GM12864 (cell line): ENCODE data around the gene HDAC7.

Experiments used
- DNase-seq: peaks from one replicate; pipeline ENCODE4 v3.0.0-alpha.2; 2011; ENCODE audit warnings: low read depth
- H3K4me3 ChIP-seq: 2 replicates; pipeline ENCODE4 v1.5.1; 2011; ENCODE audit warnings: mild to moderate bottlenecking, low read depth, low read length, control low read depth
- TF ChIP-seq, protein P1 (sequence below): IDR thresholded peaks from 2 replicates; pipeline ENCODE4 v1.5.1; 2011; ENCODE audit warnings: low read depth, mild to moderate bottlenecking, moderate library complexity, low read length, control low read depth, inconsistent platforms; ENCODE audit errors: missing control alignments

Gene HDAC7

DNA sequence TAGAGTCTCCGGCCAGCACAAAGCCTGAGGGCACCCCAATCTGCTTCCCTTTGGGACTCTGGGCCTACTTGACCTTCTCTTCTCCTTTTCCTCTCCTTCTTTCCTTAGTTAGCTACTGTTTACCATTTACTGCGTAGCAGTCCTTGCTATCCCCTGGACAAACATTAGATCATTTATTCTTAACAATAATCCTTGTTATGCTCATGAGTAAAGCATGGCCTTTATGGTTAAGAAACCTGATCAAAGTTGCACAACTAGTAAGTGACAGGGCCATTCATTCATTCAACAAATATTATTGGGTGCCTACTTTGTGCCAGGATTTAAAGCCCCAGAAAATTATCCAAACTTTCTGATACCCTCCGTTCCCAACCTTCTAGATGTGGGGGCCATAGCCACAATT is 3.2 kb upstream of the HDAC7 start:
- H3K4me3 ChIP-seq: no peak overlapping the region
- no peak for DNase-seq
- TF ChIP-seq, protein P1, sequence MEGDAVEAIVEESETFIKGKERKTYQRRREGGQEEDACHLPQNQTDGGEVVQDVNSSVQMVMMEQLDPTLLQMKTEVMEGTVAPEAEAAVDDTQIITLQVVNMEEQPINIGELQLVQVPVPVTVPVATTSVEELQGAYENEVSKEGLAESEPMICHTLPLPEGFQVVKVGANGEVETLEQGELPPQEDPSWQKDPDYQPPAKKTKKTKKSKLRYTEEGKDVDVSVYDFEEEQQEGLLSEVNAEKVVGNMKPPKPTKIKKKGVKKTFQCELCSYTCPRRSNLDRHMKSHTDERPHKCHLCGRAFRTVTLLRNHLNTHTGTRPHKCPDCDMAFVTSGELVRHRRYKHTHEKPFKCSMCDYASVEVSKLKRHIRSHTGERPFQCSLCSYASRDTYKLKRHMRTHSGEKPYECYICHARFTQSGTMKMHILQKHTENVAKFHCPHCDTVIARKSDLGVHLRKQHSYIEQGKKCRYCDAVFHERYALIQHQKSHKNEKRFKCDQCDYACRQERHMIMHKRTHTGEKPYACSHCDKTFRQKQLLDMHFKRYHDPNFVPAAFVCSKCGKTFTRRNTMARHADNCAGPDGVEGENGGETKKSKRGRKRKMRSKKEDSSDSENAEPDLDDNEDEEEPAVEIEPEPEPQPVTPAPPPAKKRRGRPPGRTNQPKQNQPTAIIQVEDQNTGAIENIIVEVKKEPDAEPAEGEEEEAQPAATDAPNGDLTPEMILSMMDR: no peak

DNA sequence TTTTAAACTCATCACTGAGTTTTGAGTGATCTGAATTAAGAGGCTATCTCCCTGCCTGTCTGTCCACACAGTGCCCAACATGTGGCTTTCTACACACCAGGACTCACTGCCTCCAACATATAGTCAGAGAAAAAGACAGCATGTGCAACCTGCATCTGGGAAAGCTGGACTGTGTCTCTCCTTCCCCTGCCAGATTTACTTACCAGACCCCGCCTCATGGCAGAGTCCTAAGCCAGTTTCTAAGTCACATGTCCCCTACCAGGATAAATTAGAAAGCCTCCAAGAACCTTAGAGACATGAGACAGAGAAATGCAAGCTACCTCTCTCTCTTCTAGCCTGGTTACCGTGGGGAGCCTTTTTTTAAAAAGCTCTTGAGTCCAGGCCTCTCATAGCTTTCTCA is 2.7 kb upstream of the HDAC7 start:
- TF ChIP-seq, protein P1: no peak
- no peak for DNase-seq
- H3K4me3 ChIP-seq: no peak overlapping the region

DNA sequence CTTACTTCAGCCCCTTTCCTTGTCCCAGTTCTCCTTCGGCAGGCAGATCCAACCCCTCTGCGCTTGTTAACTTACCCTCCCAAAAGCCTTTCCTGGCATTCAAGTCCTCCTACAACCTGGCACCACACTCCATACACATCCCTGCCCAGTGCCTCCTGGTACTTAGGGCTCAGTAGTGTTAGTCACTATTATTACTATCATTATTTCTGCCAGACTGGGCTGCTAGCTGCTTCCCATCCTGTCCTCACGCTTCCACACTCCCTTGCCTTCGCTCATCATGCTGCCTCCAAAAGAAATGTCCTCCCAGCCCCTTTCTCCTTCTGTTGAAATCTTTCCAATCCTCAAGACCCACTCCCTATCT is 1.6 kb upstream of the HDAC7 start:
- TF ChIP-seq, protein P1: no peak
- no peak for DNase-seq
- H3K4me3 ChIP-seq: no peak overlapping the region

DNA sequence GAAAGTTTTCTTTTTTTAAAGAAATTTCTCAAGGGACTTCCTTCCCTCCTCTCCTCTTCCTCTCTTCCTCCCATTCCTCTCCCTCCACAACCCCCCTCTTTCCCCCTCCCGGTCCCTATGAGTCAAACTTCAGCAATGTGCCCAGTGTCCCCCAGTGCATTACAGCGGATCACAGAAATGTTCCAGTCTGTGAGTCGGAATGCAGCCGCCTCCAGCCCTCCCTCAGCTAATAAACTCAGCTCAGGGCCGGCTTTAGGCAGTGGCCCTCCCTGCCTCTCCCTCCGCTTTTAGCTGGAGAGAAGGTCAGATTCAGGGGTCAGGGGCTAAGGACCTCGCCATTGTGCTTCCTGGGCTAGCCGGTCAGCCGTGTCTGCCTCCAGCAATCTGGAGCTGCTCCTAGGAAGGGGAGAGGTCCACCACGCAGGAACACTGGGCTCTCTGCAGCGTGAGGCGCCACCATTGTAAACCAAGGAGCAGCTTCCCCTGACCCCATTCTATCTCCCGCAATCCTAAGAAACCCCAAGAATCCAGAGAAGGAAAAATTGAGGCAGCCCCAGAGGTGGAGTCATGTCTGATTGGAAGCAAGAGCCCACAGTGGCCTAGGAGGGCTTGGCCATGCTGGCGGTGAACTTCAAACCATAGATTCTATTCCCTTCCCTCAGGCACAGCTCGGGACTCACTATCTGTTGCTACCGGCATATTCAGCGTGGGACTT is 1.1 kb upstream of the HDAC7 start:
- H3K4me3 ChIP-seq: no peak overlapping the region; the same call in 1 of the 2 replicates

DNA sequence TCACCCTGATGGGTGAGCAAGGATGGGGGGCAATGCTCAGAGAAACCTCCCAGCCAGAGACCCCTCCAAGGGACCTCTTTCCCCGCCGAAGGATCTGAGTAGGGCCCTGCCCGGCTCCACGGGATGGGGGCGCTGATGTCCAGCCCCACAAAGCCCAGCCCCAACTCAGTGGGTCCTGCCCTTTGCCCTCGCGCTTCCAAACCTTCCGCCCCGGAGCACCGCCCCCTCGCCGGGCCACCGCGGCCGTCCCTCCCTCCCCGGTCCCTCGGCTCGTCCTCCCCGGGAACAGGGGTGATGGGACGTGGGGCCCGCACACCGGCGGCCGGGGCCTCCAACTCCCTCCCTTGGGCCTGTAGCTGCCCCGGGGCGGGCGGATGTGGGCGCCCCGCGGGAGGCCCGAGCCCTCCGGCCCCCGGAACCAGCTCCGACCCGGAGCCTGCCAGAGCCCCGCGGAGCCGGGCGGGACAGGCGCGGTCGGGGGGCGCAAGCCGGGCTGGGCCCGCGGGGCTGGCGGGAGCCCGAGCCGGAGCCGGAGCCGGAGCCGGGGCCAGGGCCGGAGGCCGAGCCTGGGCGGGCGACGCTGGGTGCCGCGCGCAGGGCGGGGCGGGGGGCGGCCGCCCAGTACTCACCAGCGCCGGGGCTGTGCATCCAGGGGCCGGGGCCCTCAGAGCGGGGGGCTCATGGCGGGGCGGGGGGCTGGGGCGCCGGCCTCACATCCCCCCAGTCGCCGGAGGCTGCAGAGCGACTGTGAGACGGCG is 386 bp downstream of the HDAC7 start:
- DNase-seq: no peak
- TF ChIP-seq, protein P1: no peak
- peak overlapping the region; percentile 63 for H3K4me3 ChIP-seq

More for the DNA sequence above, 1.1 kb upstream of the HDAC7 start:
- DNase-seq: no peak
- TF ChIP-seq, protein P1: no peak

DNA sequence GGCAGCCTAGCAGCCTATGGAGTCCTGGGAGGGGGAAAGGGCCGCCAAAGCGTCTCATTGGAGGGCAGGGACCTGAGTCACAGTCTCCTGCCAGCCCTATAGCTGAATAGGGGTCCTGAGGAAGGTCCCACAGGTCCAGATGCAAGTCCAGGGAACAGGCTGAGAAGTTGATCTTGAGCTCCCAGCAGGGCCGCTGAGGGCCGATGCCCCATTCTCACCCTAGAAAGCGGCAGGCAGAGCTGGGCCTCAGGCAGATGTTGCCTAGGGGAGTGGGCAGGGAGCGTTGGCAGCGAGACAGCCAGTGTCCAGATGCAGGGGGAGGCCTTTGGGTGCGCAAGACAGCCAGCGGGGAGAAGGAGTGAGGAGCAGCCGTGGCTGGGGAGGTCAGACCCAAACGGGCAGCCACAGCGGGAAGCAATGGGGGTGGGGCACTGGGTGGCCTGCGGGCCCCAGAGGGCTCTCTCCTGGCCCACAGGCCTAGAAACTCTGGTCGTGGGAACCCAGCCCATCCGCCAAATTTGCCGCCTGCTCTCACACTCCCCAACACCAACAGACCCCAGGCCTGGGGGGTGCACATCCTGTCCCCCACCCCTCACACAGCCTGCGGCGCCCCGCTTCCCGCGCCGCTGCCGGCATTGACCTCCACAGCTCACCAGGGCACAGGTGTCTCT is 1.1 kb downstream of the HDAC7 start:
- TF ChIP-seq, protein P1: no peak
- no peak for DNase-seq

More for the DNA sequence above, 1.1 kb downstream of the HDAC7 start:
- H3K4me3 ChIP-seq: peak overlapping the region; percentile 63
